Ovary (tissue), 3 donors: ENCODE results near the gene COPE.

ENCODE experiments used
- EP300 ChIP-seq: sonication (generic); formaldehyde crosslinking; IDR thresholded peaks from one replicate; pipeline ENCODE4 v1.6.1; 2017; ENCODE audit warnings: antibody characterized with exemption
- POLR2A ChIP-seq: fragments of 450-650 bp; IDR thresholded peaks from one replicate; pipeline ENCODE4 v1.6.1; 2017; ENCODE audit warnings: antibody characterized with exemption, mild to moderate bottlenecking, moderate library complexity
- TF ChIP-seq, protein P1 (sequence below), 3 donors: fragments of 450-650 bp in 2 of 3; fragments of 200-600 bp in 1 of 3; IDR thresholded peaks; one replicate each; pipeline versions ENCODE4 v1.5.1 to v1.8.0; 2016 to 2022; ENCODE audit warnings: antibody characterized with exemption in 3 of 3, mild to moderate bottlenecking in 1 of 3
- donor health status: DM: no; HTN: no; CAD: no.

DNA sequence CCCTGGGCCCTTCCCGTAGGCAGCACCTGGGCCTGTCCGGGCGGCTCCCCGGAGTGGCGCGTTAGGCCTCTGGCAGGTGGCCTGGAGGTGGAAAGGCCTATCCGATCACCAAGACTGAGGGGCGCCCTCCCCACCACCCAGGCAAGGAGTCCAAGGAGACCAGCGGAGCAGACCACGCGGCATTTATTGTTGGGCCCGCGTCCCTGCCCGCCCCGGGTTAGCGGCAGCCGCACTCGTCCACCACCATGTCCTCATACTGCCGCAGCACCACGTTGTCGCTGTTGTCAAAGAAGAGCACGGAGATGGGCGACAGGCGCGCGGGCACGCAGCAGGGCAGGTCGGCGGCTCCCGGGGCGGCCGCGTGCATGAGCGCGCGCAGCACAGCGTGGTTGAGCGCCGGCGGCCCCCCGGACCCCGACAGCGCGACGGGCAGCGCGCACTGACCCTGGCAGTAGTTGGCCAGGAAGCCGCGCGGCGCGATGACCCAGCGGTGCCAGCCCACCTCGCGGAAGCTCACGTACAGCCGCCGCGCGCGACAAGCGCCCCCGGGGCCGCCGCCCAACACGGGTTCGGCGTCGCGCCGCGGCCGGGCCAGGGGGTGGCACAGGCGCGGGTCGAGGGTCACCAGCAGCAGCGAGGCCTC is 50.7 kb downstream of the COPE start:
- TF ChIP-seq, protein P1, sequence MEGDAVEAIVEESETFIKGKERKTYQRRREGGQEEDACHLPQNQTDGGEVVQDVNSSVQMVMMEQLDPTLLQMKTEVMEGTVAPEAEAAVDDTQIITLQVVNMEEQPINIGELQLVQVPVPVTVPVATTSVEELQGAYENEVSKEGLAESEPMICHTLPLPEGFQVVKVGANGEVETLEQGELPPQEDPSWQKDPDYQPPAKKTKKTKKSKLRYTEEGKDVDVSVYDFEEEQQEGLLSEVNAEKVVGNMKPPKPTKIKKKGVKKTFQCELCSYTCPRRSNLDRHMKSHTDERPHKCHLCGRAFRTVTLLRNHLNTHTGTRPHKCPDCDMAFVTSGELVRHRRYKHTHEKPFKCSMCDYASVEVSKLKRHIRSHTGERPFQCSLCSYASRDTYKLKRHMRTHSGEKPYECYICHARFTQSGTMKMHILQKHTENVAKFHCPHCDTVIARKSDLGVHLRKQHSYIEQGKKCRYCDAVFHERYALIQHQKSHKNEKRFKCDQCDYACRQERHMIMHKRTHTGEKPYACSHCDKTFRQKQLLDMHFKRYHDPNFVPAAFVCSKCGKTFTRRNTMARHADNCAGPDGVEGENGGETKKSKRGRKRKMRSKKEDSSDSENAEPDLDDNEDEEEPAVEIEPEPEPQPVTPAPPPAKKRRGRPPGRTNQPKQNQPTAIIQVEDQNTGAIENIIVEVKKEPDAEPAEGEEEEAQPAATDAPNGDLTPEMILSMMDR (IDR thresholded peaks at IDR 0.05): no peak
- no peak for TF ChIP-seq POLR2A
- no peak for TF ChIP-seq EP300
